Left ventricle myocardium superior (tissue), 1 donor: ENCODE measurements around the gene SPC24. TPM values are rescaled to one million over a fixed set of nuclear protein-coding genes. Genes with fewer than 3 reads are reported as not detected.
A peak's percentile ranks its signal among the peaks of the same experiment; 100 is the strongest.
"Not testable (repeated sequence)": the region's sequence is repeated elsewhere in the genome, so short reads cannot be mapped to it uniquely, and the experiment has no call there.

Experiments used
- ATAC-seq: fragments of 200-7000 bp; cut with Tn5 transposase; one replicate; pipeline ENCODE4 v1.9.1; 2020; ENCODE audit warnings: mild to moderate bottlenecking, moderate library complexity
- DNase-seq: peaks from one replicate; pipeline ENCODE4 v3.0.0-alpha.2; 2020
- intact Hi-C: fragments of 100-400 bp; cut with micrococcal nuclease; formaldehyde crosslinking; loops from one replicate; pipeline ENCODE4 v1.11.0; 2022
- total RNA-seq: library from RNA; stranded (reverse); fragmentation: NEBNext Ultra II Directional; extraction: Animal tissue kit (Norgen Biotek cat#: 25700); gene quantifications from one replicate; pipeline ENCODE4 v1.2.1, GENCODE V29; 2021
- donor health status: DM: no; HTN: yes; CAD: no; lungs with severe emphysema.

SPC24 gene
- total RNA-seq, 1 donor from 2014 or later: 8.1 TPM

- intact Hi-C loops: no loop called here
- ATAC-seq (no peak), DNase-seq (peak; percentile 65)
Measured at GRCh38 chr19:11194656-11195558, 39.3 kb upstream of the SPC24 start.

DNA sequence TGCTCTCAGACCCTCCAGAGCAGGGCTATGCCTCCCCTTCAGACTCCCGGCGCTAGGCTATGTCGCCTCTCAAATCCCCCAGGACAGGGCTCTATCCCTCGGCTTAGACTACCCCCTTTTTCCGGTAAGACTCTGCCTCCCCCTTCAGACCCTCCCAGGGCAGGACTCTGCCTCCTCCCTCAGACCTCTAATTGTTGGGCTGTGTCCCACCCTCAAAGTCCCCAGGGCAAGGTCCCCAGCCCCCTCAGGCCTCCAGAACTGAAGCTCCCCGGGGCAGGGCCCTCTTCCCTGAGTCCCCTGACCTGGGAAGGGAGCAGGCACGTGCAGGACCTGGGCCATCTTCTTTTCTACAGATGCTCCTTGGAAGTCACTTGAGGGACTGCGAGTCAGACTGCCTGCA is 38.6 kb upstream of the SPC24 start:
- intact Hi-C loops: no loop called here
- no peak for DNase-seq
- no peak for ATAC-seq

DNA sequence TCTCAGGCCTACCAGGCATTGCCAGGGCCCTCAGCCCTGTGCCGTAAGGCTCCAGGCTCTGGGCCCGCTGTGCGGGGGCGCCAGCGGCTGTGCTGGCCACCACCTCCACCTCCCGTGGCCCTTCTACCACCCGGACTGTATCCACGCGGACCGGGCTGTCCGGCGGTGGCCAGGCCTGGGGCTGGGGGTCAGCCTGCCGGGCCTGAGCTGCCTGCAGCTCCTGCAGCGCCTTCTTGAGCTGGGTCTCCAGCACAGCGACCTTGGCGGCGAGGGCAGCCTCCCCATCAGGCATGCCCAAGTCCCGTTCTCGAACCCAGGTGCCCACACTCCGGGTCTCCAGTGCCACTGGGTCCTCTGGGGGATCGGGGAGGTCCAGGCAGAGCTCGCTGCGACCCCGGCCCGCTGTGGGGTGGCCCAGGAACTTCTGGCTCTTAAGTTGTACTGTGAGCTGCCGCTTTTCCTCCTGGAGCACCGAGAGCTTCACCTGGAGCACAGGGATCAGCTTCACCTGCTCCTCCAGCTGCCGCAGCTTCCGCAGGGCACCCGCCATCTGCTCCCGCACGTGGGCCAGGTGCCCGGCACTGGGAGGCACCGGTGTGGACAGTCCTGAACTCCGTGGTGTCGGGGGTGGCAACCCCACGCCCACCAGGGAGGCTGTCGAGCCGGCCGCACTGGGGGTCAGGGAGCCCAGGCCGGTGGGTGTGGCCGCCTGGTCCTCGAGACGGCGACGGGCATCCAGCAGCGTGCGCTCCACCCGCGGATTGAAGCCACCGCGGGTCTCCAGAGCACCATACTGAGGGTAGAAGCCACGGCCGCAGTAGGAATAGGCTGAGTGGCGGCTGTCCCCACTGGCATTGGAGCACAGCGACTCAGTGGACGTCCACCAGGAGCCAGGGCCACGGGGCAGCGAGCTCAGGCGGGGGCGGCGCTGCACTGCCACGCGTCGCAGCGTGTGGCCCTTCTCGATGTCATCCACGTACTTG is 37.7 kb upstream of the SPC24 start:
- peak; percentile 37 for DNase-seq
- intact Hi-C loops: no loop called here
- no peak for ATAC-seq

DNA sequence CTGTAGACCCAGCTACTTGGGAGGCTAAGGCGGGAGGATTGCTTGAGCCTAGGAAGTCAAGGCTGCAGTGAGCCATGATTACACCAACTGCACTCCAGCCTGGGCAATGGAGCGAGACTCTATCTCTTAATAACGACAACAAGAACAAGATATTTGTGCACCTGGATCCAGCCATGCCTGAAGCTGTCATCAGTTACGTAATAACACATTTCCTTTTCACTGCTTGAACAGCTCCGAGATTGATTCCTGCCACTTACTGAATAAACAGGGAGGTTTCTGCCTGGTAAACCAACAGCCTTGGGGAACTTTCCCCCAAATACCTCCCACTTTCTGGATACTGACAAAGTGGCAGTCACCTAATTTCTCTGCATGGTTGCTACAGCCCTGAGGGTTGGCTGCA is 36.4 kb upstream of the SPC24 start:
- intact Hi-C loops: no loop called here
- ATAC-seq: no peak
- no peak for DNase-seq

DNA sequence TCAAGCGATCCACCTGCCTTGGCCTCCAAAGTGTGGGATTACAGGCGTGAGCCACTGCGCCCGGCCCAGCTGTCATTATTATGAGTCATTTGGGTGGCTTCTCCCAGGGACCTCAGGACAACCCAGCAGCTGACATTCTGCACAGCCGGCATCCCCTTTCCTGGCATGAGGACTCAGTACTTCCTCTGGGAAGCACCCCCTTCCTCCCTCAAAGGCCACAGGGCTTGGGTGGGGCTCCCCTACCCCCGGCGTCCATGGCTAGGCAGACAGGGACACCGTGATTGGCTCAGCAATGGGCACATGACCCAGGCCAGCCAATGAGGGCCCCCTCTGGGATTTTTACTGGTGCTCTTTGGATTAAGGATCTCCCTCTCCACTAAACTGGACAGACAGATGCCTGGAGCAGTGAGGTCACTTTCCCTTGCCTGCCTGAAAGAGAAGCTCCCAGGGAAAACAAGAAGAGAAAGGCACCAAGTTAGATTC is 35.7 kb upstream of the SPC24 start:
- intact Hi-C loops: no loop called here
- ATAC-seq (peak; percentile 77), DNase-seq (peak; percentile 87)

GRCh38 chr19:11190501-11190900 is 34.9 kb upstream of the SPC24 start:
- DNase-seq: no peak
- intact Hi-C loops: no loop called here
- ATAC-seq: no peak

- intact Hi-C loops: no loop called here
- ATAC-seq (no peak), DNase-seq (no peak)
Measured at GRCh38 chr19:11187441-11187840, 31.9 kb upstream of the SPC24 start.

GRCh38 chr19:11182994-11183393 is 27.4 kb upstream of the SPC24 start:
- no peak for ATAC-seq
- DNase-seq: no peak
- intact Hi-C loops: no loop called here

DNA sequence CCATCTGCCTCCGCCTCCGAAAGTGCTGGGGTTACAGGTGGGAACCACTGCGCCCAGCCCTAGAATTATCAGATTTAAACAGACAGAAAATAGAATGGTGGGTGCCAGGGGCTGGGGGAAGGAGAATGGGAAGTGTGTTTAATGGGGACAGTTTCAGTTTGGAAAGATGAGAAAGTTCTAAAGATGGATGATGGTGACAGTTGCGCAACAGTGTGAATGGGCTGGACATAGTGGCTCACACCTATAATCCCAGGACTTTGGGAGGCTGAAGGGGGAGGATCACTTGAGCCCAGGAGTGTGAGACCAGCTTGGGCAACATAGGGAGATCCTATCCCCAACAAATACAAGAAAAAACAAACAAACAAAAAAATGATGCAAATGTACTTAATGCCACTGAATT is 25.9 kb upstream of the SPC24 start:
- ATAC-seq (no peak), DNase-seq (no peak)
- intact Hi-C loops: no loop called here

DNA sequence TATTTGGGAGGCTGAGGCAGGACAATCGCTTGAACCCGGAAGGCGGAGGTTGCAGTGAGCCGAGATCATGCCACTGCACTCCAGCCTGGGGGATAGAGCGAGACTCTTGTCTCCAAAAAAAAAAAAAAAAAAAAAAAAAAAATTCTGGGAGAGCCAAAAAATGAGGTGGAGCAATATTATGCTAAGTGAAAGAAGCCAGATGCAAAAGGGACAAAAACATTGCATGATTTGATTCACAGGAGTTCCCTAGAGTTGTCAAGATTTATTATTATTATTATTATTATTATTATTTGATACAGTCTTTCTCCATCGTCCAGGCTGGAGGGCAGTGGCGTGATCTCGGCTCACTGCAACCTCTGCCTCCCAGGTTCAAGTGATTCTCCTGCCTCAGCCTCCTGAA is 25.4 kb upstream of the SPC24 start:
- DNase-seq, intact Hi-C loops: not testable (repeated sequence)
- ATAC-seq: peak; percentile 38

DNA sequence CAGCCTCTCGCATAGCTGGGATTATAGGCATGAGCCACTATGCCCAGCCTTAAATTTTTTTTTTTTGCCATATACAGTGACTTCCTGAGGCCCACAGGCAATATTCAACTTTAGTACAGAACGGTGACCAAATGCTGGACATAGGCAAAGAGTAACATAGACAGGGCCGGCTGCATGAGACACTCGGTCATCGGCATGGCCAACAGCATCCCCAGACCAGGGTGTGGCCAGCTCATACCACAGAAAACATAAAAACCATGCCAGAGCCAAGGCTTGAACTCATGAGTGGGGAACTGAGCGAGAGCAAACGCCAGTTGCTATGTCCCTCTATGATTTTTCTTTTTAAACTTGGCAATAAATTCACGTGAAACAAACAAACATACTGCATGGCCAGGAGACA is 24.8 kb upstream of the SPC24 start:
- intact Hi-C loops: no loop called here
- DNase-seq: no peak
- peak; percentile 39 for ATAC-seq

GRCh38 chr19:11179716-11180297 is 24.2 kb upstream of the SPC24 start:
- ATAC-seq: peak; percentile 10
- DNase-seq: no peak
- intact Hi-C loops: no loop called here

GRCh38 chr19:11179145-11179465 is 23.5 kb upstream of the SPC24 start:
- ATAC-seq, intact Hi-C loops, DNase-seq: not testable (repeated sequence)

GRCh38 chr19:11177592-11177991 is 22.0 kb upstream of the SPC24 start:
- intact Hi-C loops: no loop called here
- DNase-seq: no peak
- no peak for ATAC-seq

- DNase-seq (no peak), ATAC-seq (no peak)
- intact Hi-C loops: no loop called here
Measured at GRCh38 chr19:11176466-11177193, 21.0 kb upstream of the SPC24 start.

DNA sequence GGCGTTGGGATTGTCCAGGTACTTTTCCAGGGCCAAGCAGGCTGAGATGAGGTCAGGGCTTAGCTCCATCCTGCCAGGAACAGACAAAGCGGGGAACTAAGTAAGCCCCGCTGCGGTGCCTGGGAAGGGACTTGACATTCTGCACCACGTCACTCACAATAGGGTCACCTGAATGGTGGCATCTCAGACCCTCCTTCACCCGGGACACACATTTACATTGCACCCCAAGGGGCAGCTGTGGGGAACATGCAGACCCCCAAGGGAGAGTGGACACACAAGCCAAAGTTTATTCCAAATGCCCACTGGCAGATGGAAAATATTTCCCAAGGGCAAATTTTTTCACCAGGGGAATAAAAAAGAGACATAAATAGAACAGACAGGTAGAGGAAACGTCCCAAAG is 20.3 kb upstream of the SPC24 start:
- DNase-seq: no peak
- intact Hi-C loops: no loop called here

DNA sequence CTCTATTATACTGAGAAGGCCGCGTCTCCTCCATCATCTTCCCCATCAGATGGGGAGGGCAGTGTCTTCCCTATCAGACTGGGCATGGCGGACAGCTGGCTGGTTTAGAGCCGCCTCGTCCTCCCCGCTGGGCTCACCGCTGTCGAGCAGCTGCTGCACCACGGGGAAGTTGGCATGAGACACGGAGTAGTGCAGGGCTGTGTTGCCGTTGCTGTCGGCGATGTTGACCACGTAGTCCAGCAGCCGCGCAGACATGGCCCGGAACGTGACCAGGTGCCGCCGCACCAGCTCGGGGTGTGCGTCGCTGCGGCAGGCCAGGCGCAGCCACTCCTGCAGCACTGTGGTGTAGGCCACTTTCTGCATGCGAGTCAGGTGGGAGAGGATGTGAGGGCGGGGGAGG is 18.8 kb upstream of the SPC24 start:
- intact Hi-C loops: no loop called here
- ATAC-seq: no peak
- DNase-seq: no peak

More for the DNA sequence above, 20.3 kb upstream of the SPC24 start:
- no peak for ATAC-seq

DNA sequence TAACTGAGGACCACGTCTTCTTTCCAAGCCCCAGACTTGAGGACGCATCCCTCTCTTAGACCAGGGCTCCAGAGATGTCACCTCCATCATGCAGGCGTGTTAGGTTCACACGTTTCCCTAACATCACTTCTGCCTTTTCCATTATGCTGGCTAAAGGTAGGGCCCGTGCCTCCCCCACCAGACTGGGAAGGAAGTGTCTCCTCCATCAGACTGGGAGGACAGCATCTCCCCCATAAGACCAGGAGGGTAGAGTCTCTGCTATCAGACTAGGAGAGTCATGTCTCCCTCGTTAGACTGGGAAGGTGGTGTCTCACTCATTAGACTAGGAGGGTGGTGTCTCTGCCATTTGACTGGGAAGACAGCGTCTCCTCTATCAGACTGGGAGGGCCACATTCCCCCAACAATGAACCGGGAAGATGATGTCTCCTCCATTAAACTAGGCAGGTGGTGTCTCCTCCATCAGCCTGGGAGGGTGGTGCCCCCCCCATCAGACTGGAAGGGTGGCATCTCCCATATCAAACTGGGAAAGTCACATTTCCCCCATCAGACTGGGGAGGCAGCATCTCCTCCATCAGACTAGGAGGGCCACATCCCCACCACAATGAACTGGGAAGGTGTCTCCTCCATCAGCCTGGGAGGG is 18.1 kb upstream of the SPC24 start:
- DNase-seq: no peak
- no peak for ATAC-seq
- intact Hi-C loops: no loop called here

DNA sequence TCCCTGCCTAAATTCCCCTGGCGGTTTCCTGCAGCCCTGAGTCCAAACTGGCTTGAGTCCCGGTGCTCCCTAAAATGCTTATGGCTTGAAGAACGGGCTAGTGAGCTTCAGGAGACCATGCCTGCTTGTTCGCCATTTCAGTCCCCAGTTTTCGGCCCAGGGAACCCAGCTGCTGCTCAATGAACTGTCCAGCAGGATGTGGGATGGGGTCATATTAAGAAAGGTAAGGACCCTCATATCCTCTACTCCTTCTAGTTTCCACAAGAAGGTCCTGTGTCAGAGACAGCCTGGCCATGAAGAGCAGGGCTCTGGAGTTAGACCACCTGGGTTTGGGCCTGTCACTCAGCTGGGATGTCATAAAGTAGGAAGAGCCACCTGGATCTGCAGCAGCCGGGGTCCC is 17.0 kb upstream of the SPC24 start:
- ATAC-seq (no peak), DNase-seq (no peak)
- intact Hi-C loops: no loop called here
